Mesenchymal stem cell (in vitro differentiated cells and primary cell): ENCODE measurements around the gene ARL4A.

ENCODE experiments used
- DNase-seq: peaks from one replicate; pipeline ENCODE4 v3.0.0-alpha.2; 2013
- H2AFZ ChIP-seq: one replicate; pipeline ENCODE4 v1.6.1; 2013; ENCODE audit warnings: low read depth, mild to moderate bottlenecking, control low read depth, inconsistent platforms, low read length, moderate library complexity
- H2AK5ac ChIP-seq: 2 replicates; pipeline ENCODE4 v1.6.1; 2013; ENCODE audit warnings: low read length, moderate library complexity, mild to moderate bottlenecking, inconsistent platforms; ENCODE audit not compliant: severe bottlenecking
- H2BK120ac ChIP-seq: one replicate; pipeline ENCODE4 v1.6.1; 2013; ENCODE audit warnings: low read depth, mild to moderate bottlenecking, inconsistent platforms, low read length, moderate library complexity
- H2BK12ac ChIP-seq, 2 experiments: one replicate each; pipeline ENCODE4 v1.6.1; 2013; ENCODE audit warnings: inconsistent platforms in 2 of 2, low read length in 2 of 2, mild to moderate bottlenecking in 2 of 2, moderate library complexity in 2 of 2, control low read depth in 1 of 2
- H2BK15ac ChIP-seq: one replicate; pipeline ENCODE4 v1.6.1; 2013; ENCODE audit warnings: mild to moderate bottlenecking, low read depth, inconsistent platforms; ENCODE audit not compliant: poor library complexity, severe bottlenecking
- H2BK5ac ChIP-seq: 2 replicates; pipeline ENCODE4 v1.6.1; 2013; ENCODE audit warnings: low read depth, mild to moderate bottlenecking, low read length, control low read depth, inconsistent platforms; ENCODE audit not compliant: poor library complexity, severe bottlenecking
- H3K14ac ChIP-seq, 2 experiments: one replicate each; pipeline ENCODE4 v1.6.1; 2013; ENCODE audit warnings: inconsistent platforms in 2 of 2, low read length in 2 of 2, control low read depth in 1 of 2, mild to moderate bottlenecking in 1 of 2, moderate library complexity in 1 of 2
- H3K18ac ChIP-seq, 2 experiments: one replicate each; pipeline ENCODE4 v1.6.1; 2013; ENCODE audit warnings: inconsistent platforms in 2 of 2, low read length in 2 of 2, control low read depth in 1 of 2, low read depth in 1 of 2, mild to moderate bottlenecking in 1 of 2
- H3K23ac ChIP-seq, 2 experiments: one replicate each; pipeline ENCODE4 v1.6.1; 2013; ENCODE audit warnings: inconsistent platforms in 2 of 2, low read length in 2 of 2, mild to moderate bottlenecking in 2 of 2, moderate library complexity in 2 of 2, control low read depth in 1 of 2
- H3K27ac ChIP-seq: 2 replicates; pipeline ENCODE4 v1.5.1; 2013; ENCODE audit warnings: mild to moderate bottlenecking, moderate library complexity, low read length, control low read depth, inconsistent platforms; ENCODE audit not compliant: poor library complexity, severe bottlenecking
- H3K27me3 ChIP-seq, 2 experiments: 2 replicates each; pipeline versions ENCODE4 v1.6.1 to v1.7.0; 2013; ENCODE audit warnings: low read length in 2 of 2, mild to moderate bottlenecking in 2 of 2, moderate library complexity in 2 of 2, control low read depth in 1 of 2, inconsistent platforms in 1 of 2; ENCODE audit not compliant: control insufficient read depth in 1 of 2, insufficient read depth in 1 of 2
- H3K36me3 ChIP-seq, 2 experiments: 2 replicates each; pipeline versions ENCODE4 v1.6.1 to v1.7.0; 2013; ENCODE audit warnings: low read length in 2 of 2, control low read depth in 1 of 2, inconsistent platforms in 1 of 2, low read depth in 1 of 2, mild to moderate bottlenecking in 1 of 2; ENCODE audit not compliant: insufficient read depth in 2 of 2, control insufficient read depth in 1 of 2
- H3K4ac ChIP-seq, 2 experiments: one replicate each; pipeline ENCODE4 v1.6.1; 2013; ENCODE audit warnings: inconsistent platforms in 2 of 2, low read length in 2 of 2, mild to moderate bottlenecking in 2 of 2, moderate library complexity in 2 of 2, control low read depth in 1 of 2, low read depth in 1 of 2
- H3K4me1 ChIP-seq: 2 replicates; pipeline ENCODE4 v1.6.1; 2013; ENCODE audit warnings: low read depth, low read length, control low read depth; ENCODE audit not compliant: control insufficient read depth, insufficient read depth
- H3K4me2 ChIP-seq: 2 replicates; pipeline ENCODE4 v1.6.1; 2013; ENCODE audit warnings: low read length, mild to moderate bottlenecking, inconsistent platforms; ENCODE audit not compliant: poor library complexity, severe bottlenecking
- H3K4me3 ChIP-seq, 2 experiments: 2 replicates each; pipeline versions ENCODE4 v1.5.1 to v1.7.0; 2013; ENCODE audit warnings: low read length in 2 of 2, mild to moderate bottlenecking in 2 of 2, control low read depth in 1 of 2, low read depth in 1 of 2; ENCODE audit not compliant: insufficient read depth in 1 of 2
- H3K79me1 ChIP-seq: replicated peaks from 2 replicates; pipeline ENCODE4 v1.6.1; 2013; ENCODE audit warnings: mild to moderate bottlenecking, control low read depth, low read length, inconsistent platforms; ENCODE audit not compliant: poor library complexity, severe bottlenecking
- H3K9ac ChIP-seq: 2 replicates; pipeline ENCODE4 v1.7.0; 2013; ENCODE audit warnings: mild to moderate bottlenecking, low read length, moderate library complexity
- H3K9me3 ChIP-seq: 2 replicates; pipeline ENCODE4 v1.7.0; 2013; ENCODE audit warnings: mild to moderate bottlenecking, low read length; ENCODE audit not compliant: control insufficient read depth
- H4K8ac ChIP-seq: one replicate; pipeline ENCODE4 v1.6.1; 2013; ENCODE audit warnings: inconsistent platforms, mild to moderate bottlenecking, low read length, moderate library complexity
- H4K91ac ChIP-seq: one replicate; pipeline ENCODE4 v1.6.1; 2013; ENCODE audit warnings: mild to moderate bottlenecking, low read length, inconsistent platforms
- WGBS: methylation state at CpG from one replicate; pipeline ENCODE4 v1.1.7; 2013; ENCODE audit warnings: mixed read lengths; 5-methylcytosine and 5-hydroxymethylcytosine counted together

The ARL4A gene

GRCh38 chr7:12727455-12728191 is 40.2 kb downstream of the ARL4A start:
- Histone ChIP-seq H2BK120ac (no peak overlapping the region), H3K14ac (no peak overlapping the region), H2AFZ (no peak overlapping the region), H4K91ac (no peak overlapping the region), H3K36me3 (no peaks in the 10 kb centered on the region), H3K4ac (no peak overlapping the region), H3K18ac (no peak overlapping the region), H3K27ac (no peak overlapping the region), H4K8ac (no peak overlapping the region), H3K4me1 (peaks cover 2% of the 10 kb centered on the region), H3K23ac (no peak overlapping the region), H2AK5ac (no peak overlapping the region), H3K4me3 (no peak overlapping the region), H3K27me3 (no peaks in the 10 kb centered on the region), H3K9me3 (no peaks in the 10 kb centered on the region), H2BK15ac (no peak overlapping the region), H3K79me1 (no peaks in the 10 kb centered on the region), H3K4me2 (no peak overlapping the region), H3K9ac (no peak overlapping the region), H2BK5ac (no peak overlapping the region), H2BK12ac (peak overlapping the region in 1 of 2 experiments; percentile 50)
- 65% methylated on average over 6 of the region's 8 CpGs for WGBS
- peak; percentile 41 for DNase-seq

- H3K4me3 ChIP-seq = no peak overlapping the region
- no peak overlapping the region for H3K18ac ChIP-seq
- H3K23ac ChIP-seq = no peak overlapping the region
- no peak overlapping the region for H4K91ac ChIP-seq
- H2BK12ac ChIP-seq = no peak overlapping the region
- H3K14ac ChIP-seq = no peak overlapping the region
- no peak overlapping the region for H4K8ac ChIP-seq
- no peaks in the 10 kb centered on the region for H3K27me3 ChIP-seq
- no peak overlapping the region for H3K4me2 ChIP-seq
- no peak overlapping the region for H2AFZ ChIP-seq
- H3K4ac ChIP-seq = no peak overlapping the region
- H3K4me1 ChIP-seq = peaks cover 2% of the 10 kb centered on the region
- 23% methylated on average over 1 of the region's 2 CpGs for WGBS
- H3K9me3 ChIP-seq = no peaks in the 10 kb centered on the region
- H2AK5ac ChIP-seq = no peak overlapping the region
- no peak overlapping the region for H2BK15ac ChIP-seq
- H2BK120ac ChIP-seq = no peak overlapping the region
- H2BK5ac ChIP-seq = no peak overlapping the region
- no peak overlapping the region for H3K9ac ChIP-seq
- no peaks in the 10 kb centered on the region for H3K36me3 ChIP-seq
- no peaks in the 10 kb centered on the region for H3K79me1 ChIP-seq
- H3K27ac ChIP-seq = no peak overlapping the region
- DNase-seq = no peak
Measured at GRCh38 chr7:12728192-12728538, 40.7 kb downstream of the ARL4A start.

- WGBS = 77% methylated on average over 4 of the region's 7 CpGs
- H2BK5ac ChIP-seq = no peak overlapping the region
- H3K4me3 ChIP-seq = no peak overlapping the region
- H3K79me1 ChIP-seq = no peaks in the 10 kb centered on the region
- H3K27me3 ChIP-seq = no peaks in the 10 kb centered on the region
- H3K9ac ChIP-seq = no peak overlapping the region
- H2BK12ac ChIP-seq = peak overlapping the region in 1 of 2 experiments; percentile 70
- no peak overlapping the region for H3K4me2 ChIP-seq
- DNase-seq = peak; percentile 47
- no peak overlapping the region for H3K14ac ChIP-seq
- no peak overlapping the region for H3K4ac ChIP-seq
- H3K23ac ChIP-seq = no peak overlapping the region
- H4K8ac ChIP-seq = no peak overlapping the region
- H4K91ac ChIP-seq = no peak overlapping the region
- no peak overlapping the region for H2AFZ ChIP-seq
- H2BK15ac ChIP-seq = no peak overlapping the region
- no peak overlapping the region for H2AK5ac ChIP-seq
- H2BK120ac ChIP-seq = no peak overlapping the region
- H3K9me3 ChIP-seq = no peaks in the 10 kb centered on the region
- H3K27ac ChIP-seq = no peak overlapping the region
- no peak overlapping the region for H3K18ac ChIP-seq
- H3K36me3 ChIP-seq = no peaks in the 10 kb centered on the region
- H3K4me1 ChIP-seq = peaks cover 2% of the 10 kb centered on the region
Measured at GRCh38 chr7:12729112-12729511, 41.7 kb downstream of the ARL4A start.

GRCh38 chr7:12730523-12730922 is 43.1 kb downstream of the ARL4A start:
- H2AFZ ChIP-seq = no peak overlapping the region
- no CpG with 5 or more reads among the region's 2 CpGs for WGBS
- no peak overlapping the region for H3K27ac ChIP-seq
- H3K9ac ChIP-seq = no peak overlapping the region
- H3K18ac ChIP-seq = no peak overlapping the region
- no peak overlapping the region for H3K4me2 ChIP-seq
- H2AK5ac ChIP-seq = no peak overlapping the region
- no peak overlapping the region for H4K8ac ChIP-seq
- H3K4me3 ChIP-seq = no peak overlapping the region
- no peak overlapping the region for H3K23ac ChIP-seq
- H2BK12ac ChIP-seq = no peak overlapping the region
- DNase-seq = no peak
- no peaks in the 10 kb centered on the region for H3K36me3 ChIP-seq
- H2BK5ac ChIP-seq = no peak overlapping the region
- H3K4ac ChIP-seq = no peak overlapping the region
- no peak overlapping the region for H3K14ac ChIP-seq
- H3K9me3 ChIP-seq = no peaks in the 10 kb centered on the region
- H4K91ac ChIP-seq = no peak overlapping the region
- peaks cover 2% of the 10 kb centered on the region for H3K4me1 ChIP-seq
- H2BK120ac ChIP-seq = no peak overlapping the region
- H2BK15ac ChIP-seq = no peak overlapping the region
- no peaks in the 10 kb centered on the region for H3K27me3 ChIP-seq
- H3K79me1 ChIP-seq = no peaks in the 10 kb centered on the region
